ENCODE measurements around the gene RSPO4. TPM values are rescaled to one million over a fixed set of nuclear protein-coding genes. Genes with fewer than 3 reads are reported as not detected.

The RSPO4 gene
- total and polyA plus RNA-seq, 2 experiments from 2014 or later, result 1.7 TPM; not detected in 1

- no peaks in the 10 kb centered on the region for H3K36me3 ChIP-seq (ENCODE audit: low read depth)
- 18 to 19% methylated on average over 11 of the region's 11 CpGs for WGBS, 2 experiments (ENCODE audit: low coverage in 1 of 2, low lambda C conversion rate in 2 of 2, missing lambda C conversion rate in 2 of 2)
- H3K27me3 ChIP-seq (replicated peaks; ENCODE audit: insufficient read depth), result 0 out of 2 replicates have a peak, but pooled peaks cover 14% of the 10 kb centered on the region
- H3K4me3 ChIP-seq, result no peak overlapping the region
- no peak for TF ChIP-seq EZH2phosphoT487 (IDR thresholded peaks at IDR 0.05; ENCODE audit: insufficient read depth, low read depth)
- TF ChIP-seq EZH2 (IDR thresholded peaks at IDR 0.05; ENCODE audit: insufficient read depth, poor library complexity, severe bottlenecking), result no peak
- H3F3A ChIP-seq (ENCODE audit: insufficient read depth), result no peaks in the 10 kb centered on the region
- H4K20me1 ChIP-seq (ENCODE audit: insufficient read depth), result no peaks in the 10 kb centered on the region
- H3K9ac ChIP-seq, result no peak overlapping the region
- no peaks in the 10 kb centered on the region for H3K9me3 ChIP-seq (ENCODE audit: low read depth)
- peak; percentile 44 for DNase-seq
- H3K9me2 ChIP-seq (ENCODE audit: insufficient read depth), result no peaks in the 10 kb centered on the region
- no peaks in the 10 kb centered on the region for H3K79me2 ChIP-seq (ENCODE audit: insufficient read depth)
- peak overlapping the region; percentile 42 for H3K4me2 ChIP-seq (ENCODE audit: unreplicated experiment)
- in situ Hi-C loops (cut with MboI), result no loop called here
- no peak overlapping the region for H2AFZ ChIP-seq
- no peak overlapping the region for H3K27ac ChIP-seq
- H3K4me1 ChIP-seq (ENCODE audit: insufficient read depth), result no peaks in the 10 kb centered on the region
Measured at GRCh38 chr20:953742-954141, 48.4 kb downstream of the RSPO4 start.

GRCh38 chr20:952196-952795 lies 49.8 kb downstream of the RSPO4 start:
- in situ Hi-C loops (cut with MboI), result no loop called here
- no peak overlapping the region for H3K4me2 ChIP-seq (ENCODE audit: unreplicated experiment)

GRCh38 chr20:951384-952169 lies 50.5 kb downstream of the RSPO4 start:
- no peak for DNase-seq
- H3K4me1 ChIP-seq (ENCODE audit: insufficient read depth), result no peaks in the 10 kb centered on the region
- TF ChIP-seq EZH2 (IDR thresholded peaks at IDR 0.05; ENCODE audit: insufficient read depth, poor library complexity, severe bottlenecking) (no peak), EZH2phosphoT487 (IDR thresholded peaks at IDR 0.05; ENCODE audit: insufficient read depth, low read depth) (no peak)
- no peak overlapping the region for H3K27ac ChIP-seq
- WGBS, 2 experiments (ENCODE audit: low coverage in 1 of 2, low lambda C conversion rate in 2 of 2, missing lambda C conversion rate in 2 of 2), result 77 to 79% methylated on average over 21 of the region's 21 CpGs
- no peaks in the 10 kb centered on the region for H4K20me1 ChIP-seq (ENCODE audit: insufficient read depth)
- H3F3A ChIP-seq (ENCODE audit: insufficient read depth), result no peaks in the 10 kb centered on the region
- H3K9ac ChIP-seq, result no peak overlapping the region
- H3K9me2 ChIP-seq (ENCODE audit: insufficient read depth), result no peaks in the 10 kb centered on the region
- in situ Hi-C loops (cut with MboI), result no loop called here
- no peak overlapping the region for H2AFZ ChIP-seq
- H3K27me3 ChIP-seq (replicated peaks; ENCODE audit: insufficient read depth), result peaks cover 23% of the 10 kb centered on the region; the same call in 1 of the 2 replicates
- no peaks in the 10 kb centered on the region for H3K36me3 ChIP-seq (ENCODE audit: low read depth)
- no peaks in the 10 kb centered on the region for H3K79me2 ChIP-seq (ENCODE audit: insufficient read depth)
- no peak overlapping the region for H3K4me2 ChIP-seq (ENCODE audit: unreplicated experiment)
- H3K9me3 ChIP-seq (ENCODE audit: low read depth), result no peaks in the 10 kb centered on the region
- H3K4me3 ChIP-seq, result no peak overlapping the region

More at GRCh38 chr20:952196-952795, 49.8 kb downstream of the RSPO4 start:
- 43 to 45% methylated on average over 8 of the region's 8 CpGs for WGBS, 2 experiments (ENCODE audit: low coverage in 1 of 2, low lambda C conversion rate in 2 of 2, missing lambda C conversion rate in 2 of 2)
- peaks cover 17% of the 10 kb centered on the region; the same call in 1 of the 2 replicates for H3K27me3 ChIP-seq (replicated peaks; ENCODE audit: insufficient read depth)
- no peak overlapping the region for H3K27ac ChIP-seq
- no peaks in the 10 kb centered on the region for H3K79me2 ChIP-seq (ENCODE audit: insufficient read depth)
- no peaks in the 10 kb centered on the region for H4K20me1 ChIP-seq (ENCODE audit: insufficient read depth)
- H3K9ac ChIP-seq, result no peak overlapping the region
- H3K9me2 ChIP-seq (ENCODE audit: insufficient read depth), result no peaks in the 10 kb centered on the region
- no peaks in the 10 kb centered on the region for H3K4me1 ChIP-seq (ENCODE audit: insufficient read depth)
- no peak overlapping the region for H2AFZ ChIP-seq
- no peaks in the 10 kb centered on the region for H3K9me3 ChIP-seq (ENCODE audit: low read depth)
- TF ChIP-seq EZH2 (IDR thresholded peaks at IDR 0.05; ENCODE audit: insufficient read depth, poor library complexity, severe bottlenecking), result no peak
- no peak for TF ChIP-seq EZH2phosphoT487 (IDR thresholded peaks at IDR 0.05; ENCODE audit: insufficient read depth, low read depth)
- DNase-seq, result no peak
- H3K36me3 ChIP-seq (ENCODE audit: low read depth), result no peaks in the 10 kb centered on the region
- H3K4me3 ChIP-seq, result no peak overlapping the region
- H3F3A ChIP-seq (ENCODE audit: insufficient read depth), result no peaks in the 10 kb centered on the region

DNA sequence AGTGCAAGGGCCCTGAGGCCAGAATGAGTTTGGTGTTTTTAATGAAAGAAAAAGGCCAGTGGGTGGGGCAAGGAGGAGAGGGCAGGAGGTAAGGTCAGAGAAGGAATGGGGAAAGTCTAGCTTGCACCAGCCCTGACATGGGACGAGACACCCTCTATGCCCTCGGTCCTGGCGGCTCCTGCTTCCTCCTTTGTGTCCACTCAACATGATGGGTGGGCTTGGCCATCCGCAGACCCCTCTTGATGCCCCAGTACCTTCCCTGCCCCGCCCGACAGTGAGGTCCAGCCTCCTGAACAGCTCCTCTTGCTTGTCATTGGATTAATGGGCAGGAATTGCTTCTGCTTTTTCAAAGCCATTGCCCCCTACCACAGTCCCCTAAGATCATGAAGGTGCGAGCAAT lies 52.4 kb downstream of the RSPO4 start:
- Histone ChIP-seq H4K20me1 (ENCODE audit: insufficient read depth) (no peaks in the 10 kb centered on the region), H3K79me2 (ENCODE audit: insufficient read depth) (no peaks in the 10 kb centered on the region), H3F3A (ENCODE audit: insufficient read depth) (no peaks in the 10 kb centered on the region), H3K27ac (no peak overlapping the region), H3K9me3 (ENCODE audit: low read depth) (no peaks in the 10 kb centered on the region), H3K27me3 (replicated peaks; ENCODE audit: insufficient read depth) (peaks cover 28% of the 10 kb centered on the region; the same call in 1 of the 2 replicates), H3K4me2 (ENCODE audit: unreplicated experiment) (no peak overlapping the region), H3K4me1 (ENCODE audit: insufficient read depth) (no peaks in the 10 kb centered on the region), H3K4me3 (no peak overlapping the region), H2AFZ (no peak overlapping the region), H3K9me2 (ENCODE audit: insufficient read depth) (no peaks in the 10 kb centered on the region), H3K36me3 (ENCODE audit: low read depth) (no peaks in the 10 kb centered on the region), H3K9ac (no peak overlapping the region)
- TF ChIP-seq EZH2phosphoT487 (IDR thresholded peaks at IDR 0.05; ENCODE audit: insufficient read depth, low read depth) (no peak), EZH2 (IDR thresholded peaks at IDR 0.05; ENCODE audit: insufficient read depth, poor library complexity, severe bottlenecking) (no peak)
- WGBS, 2 experiments (ENCODE audit: low coverage in 1 of 2, low lambda C conversion rate in 2 of 2, missing lambda C conversion rate in 2 of 2), result 76 to 77% methylated on average over 7 of the region's 7 CpGs
- in situ Hi-C loops (cut with MboI), result no loop called here
- no peak for DNase-seq

Data from GM23248 (cell line).